Effector memory CD4-positive, alpha-beta T cell (primary cell): Measurements from ENCODE around the gene DDX25.

ENCODE experiments used
- DNase-seq, 3 donors: peaks; one replicate each; pipeline ENCODE4 v3.0.0-alpha.2; 2020
- H3K27ac ChIP-seq: 2 replicates; pipeline ENCODE4 v1.7.0; 2013; ENCODE audit warnings: mild to moderate bottlenecking, low read length, moderate library complexity; ENCODE audit not compliant: insufficient read depth, poor library complexity, severe bottlenecking
- H3K27me3 ChIP-seq: replicated peaks from 2 replicates; pipeline ENCODE4 v1.7.0; 2013; ENCODE audit warnings: mild to moderate bottlenecking, low read length; ENCODE audit not compliant: insufficient read depth, control insufficient read depth, poor library complexity, severe bottlenecking
- H3K36me3 ChIP-seq: 2 replicates; pipeline ENCODE4 v1.7.0; 2013; ENCODE audit warnings: mild to moderate bottlenecking, low read length, moderate library complexity; ENCODE audit not compliant: control insufficient read depth, insufficient read depth
- H3K4me1 ChIP-seq: 2 replicates; pipeline ENCODE4 v1.7.0; 2013; ENCODE audit warnings: low read length, mild to moderate bottlenecking; ENCODE audit not compliant: control insufficient read depth, insufficient read depth, poor library complexity, severe bottlenecking
- H3K4me3 ChIP-seq: 2 replicates; pipeline ENCODE4 v1.7.0; 2013; ENCODE audit warnings: low read length, low read depth, mild to moderate bottlenecking; ENCODE audit not compliant: insufficient read depth, poor library complexity, severe bottlenecking
- H3K9me3 ChIP-seq: 2 replicates; pipeline ENCODE4 v1.7.0; 2013; ENCODE audit warnings: mild to moderate bottlenecking, low read length, moderate library complexity; ENCODE audit not compliant: control insufficient read depth

DDX25 gene

GRCh38 chr11:125942771-125943428, 38.6 kb downstream of the DDX25 start:
- Histone ChIP-seq H3K36me3 (no peaks in the 10 kb centered on the region), H3K4me3 (no peak overlapping the region), H3K9me3 (no peaks in the 10 kb centered on the region), H3K27me3 (no peaks in the 10 kb centered on the region), H3K27ac (no peak overlapping the region), H3K4me1 (no peaks in the 10 kb centered on the region)
- no peak for DNase-seq

DNA sequence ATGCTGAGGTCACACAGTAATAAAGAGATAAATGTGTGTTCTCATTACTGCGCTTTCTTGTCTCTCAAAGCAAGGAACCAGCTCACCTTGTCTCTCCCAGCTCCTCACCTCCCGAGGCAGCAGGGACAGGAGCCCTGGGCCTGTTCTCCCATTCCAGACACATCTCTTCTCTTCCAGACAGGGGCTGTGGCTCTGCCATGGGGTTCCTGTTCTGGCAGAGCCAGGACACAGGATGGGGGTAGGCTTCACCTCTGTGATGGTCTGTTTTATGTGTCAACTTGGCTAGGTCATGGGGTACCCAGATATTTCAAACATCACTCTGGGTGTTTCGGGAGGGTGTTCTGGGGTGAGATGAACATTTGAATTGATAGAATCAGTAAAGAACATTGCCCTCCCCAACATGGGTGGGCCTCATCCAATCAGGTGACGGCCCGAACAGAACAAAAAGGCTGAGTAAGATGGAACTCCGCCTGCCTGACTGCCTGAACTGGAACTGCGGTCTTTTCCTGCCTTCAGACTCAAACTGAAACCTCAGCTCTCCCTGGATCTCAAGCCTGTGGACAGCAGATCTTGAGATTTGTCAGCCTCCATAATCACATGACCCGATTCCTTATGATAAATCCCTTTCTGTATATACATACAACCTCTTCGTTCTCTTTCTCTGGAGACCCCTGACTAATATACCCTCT, 39.5 kb downstream of the DDX25 start:
- H3K9me3 ChIP-seq: no peaks in the 10 kb centered on the region
- no peaks in the 10 kb centered on the region for H3K36me3 ChIP-seq
- no peaks in the 10 kb centered on the region for H3K4me1 ChIP-seq
- no peak for DNase-seq
- no peaks in the 10 kb centered on the region for H3K27me3 ChIP-seq
- H3K4me3 ChIP-seq: no peak overlapping the region
- no peak overlapping the region for H3K27ac ChIP-seq

DNA sequence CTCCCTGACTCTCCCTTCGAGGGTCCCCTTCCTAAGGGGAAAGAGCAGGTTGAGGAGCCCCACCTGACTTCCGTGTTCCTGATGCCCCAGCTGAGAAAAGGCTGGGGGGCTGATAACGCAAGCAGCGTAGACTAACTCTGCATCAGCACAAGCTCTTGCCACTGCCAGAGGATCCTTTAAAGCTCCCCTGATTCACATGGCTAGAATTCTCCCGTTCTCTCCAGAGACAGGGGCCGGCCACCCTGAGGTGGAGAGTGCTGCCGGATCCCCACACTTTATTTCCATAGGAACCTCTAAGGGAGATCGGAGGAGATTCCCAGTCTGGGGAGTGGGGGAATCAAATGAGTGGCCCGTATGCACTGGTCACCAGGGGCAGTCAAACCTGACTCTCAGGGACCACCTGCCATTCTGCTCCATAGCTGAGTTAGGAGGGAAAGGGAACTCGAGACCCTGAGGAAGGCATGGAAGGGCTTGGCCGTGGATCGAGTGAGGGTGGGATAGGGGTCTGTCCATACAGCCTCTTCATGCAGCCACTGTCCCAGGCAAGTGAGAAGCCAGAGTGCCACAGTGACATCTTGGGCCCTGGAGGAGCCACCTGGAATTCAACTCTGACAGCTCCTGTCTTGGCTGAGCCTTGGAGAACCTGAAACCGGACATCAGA, 40.2 kb downstream of the DDX25 start:
- Histone ChIP-seq H3K27ac (no peak overlapping the region), H3K9me3 (no peaks in the 10 kb centered on the region), H3K4me1 (no peaks in the 10 kb centered on the region), H3K4me3 (no peak overlapping the region), H3K27me3 (no peaks in the 10 kb centered on the region), H3K36me3 (no peaks in the 10 kb centered on the region)
- DNase-seq: no peak

DNA sequence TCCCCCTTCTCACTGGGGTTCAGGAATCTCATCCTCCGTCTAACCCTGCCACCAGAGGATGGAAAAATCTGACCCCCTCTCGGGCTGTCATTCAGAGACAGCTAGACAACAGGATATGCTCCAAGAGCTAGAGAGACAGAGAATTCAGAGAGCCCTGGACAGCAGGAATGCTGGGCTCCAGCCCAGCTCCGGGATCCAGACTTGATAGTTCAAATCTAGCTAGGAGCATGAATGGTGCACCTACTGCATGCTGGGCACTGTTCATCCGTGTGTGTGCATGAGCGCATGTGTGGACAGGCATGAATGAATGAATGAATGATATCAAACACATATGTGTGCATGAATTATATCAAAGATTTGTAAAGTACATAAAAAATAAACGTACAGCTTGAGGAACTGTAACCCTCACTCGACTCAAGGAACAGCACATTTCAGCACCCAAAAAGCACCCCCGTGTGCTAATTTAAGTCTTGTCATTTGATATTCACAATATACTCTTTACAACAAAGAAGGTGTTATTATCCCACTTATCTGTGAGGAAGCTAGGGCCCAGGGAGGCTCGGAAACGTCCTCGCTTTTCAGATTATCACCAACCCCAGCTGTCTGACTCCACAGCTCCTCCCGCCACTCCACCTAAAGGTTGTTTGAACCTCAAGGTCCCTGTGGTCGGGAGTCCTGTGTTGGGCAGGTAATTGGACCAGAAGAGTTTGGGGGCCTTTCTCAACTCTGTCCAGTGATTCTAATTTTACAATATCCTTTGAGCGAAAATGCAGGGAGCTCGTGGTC, 40.9 kb downstream of the DDX25 start:
- no peak overlapping the region for H3K4me3 ChIP-seq
- H3K9me3 ChIP-seq: no peaks in the 10 kb centered on the region
- no peak overlapping the region for H3K27ac ChIP-seq
- no peak for DNase-seq
- H3K4me1 ChIP-seq: no peaks in the 10 kb centered on the region
- H3K36me3 ChIP-seq: no peaks in the 10 kb centered on the region
- H3K27me3 ChIP-seq: no peaks in the 10 kb centered on the region

DNA sequence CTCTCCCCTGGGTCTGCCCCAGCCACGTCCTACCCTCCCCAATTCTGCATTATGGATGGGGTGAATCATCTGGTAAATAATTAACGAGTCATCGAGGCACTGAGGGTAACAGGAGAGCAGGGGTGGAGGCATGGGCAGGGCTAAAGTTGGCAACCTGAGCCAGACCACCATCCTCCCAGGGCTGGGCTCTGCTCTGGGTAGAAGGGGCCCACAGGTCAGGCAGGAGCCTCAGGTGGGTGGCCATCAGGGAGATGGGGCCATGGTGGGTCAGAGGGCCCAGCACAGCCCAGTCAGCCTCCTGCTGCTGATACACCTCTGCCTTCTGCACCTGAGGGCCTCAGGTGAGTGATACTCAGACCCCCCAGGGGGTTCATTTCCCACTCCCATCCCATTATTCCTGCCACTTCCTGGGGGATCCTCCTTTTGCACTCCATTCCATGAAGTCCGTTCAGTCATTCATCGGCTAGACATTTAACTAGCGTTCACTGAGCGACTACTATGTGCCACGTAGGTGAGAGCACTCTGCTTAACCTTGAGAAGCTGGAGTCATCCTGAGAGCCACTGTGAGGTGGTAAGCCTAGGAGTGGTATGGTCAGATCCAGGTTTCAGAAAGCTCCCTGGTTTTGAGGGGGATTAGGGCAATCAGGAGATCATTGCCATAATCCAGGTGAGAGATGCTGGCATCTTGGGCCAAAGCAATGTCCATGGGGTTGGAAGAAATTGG, 41.7 kb downstream of the DDX25 start, which contains the start of gene VSIG10L2:
TSS of gene VSIG10L2 (plus strand) at position 248 of the 724 bp plus-strand sequence. CDS start at position 260, 12 bp downstream.
- no peaks in the 10 kb centered on the region for H3K27me3 ChIP-seq
- DNase-seq: no peak

GRCh38 chr11:125946712-125947418, 42.6 kb downstream of the DDX25 start:
- Histone ChIP-seq H3K36me3 (no peaks in the 10 kb centered on the region), H3K9me3 (no peaks in the 10 kb centered on the region), H3K27ac (no peak overlapping the region), H3K4me1 (no peaks in the 10 kb centered on the region), H3K27me3 (no peaks in the 10 kb centered on the region), H3K4me3 (no peak overlapping the region)
- no peak for DNase-seq

More for the DNA sequence above, 41.7 kb downstream of the DDX25 start, which contains the start of gene VSIG10L2:
- no peaks in the 10 kb centered on the region for H3K9me3 ChIP-seq
- H3K36me3 ChIP-seq: no peaks in the 10 kb centered on the region
- H3K4me1 ChIP-seq: no peaks in the 10 kb centered on the region
- H3K4me3 ChIP-seq: no peak within 1 kb of the TSS
- H3K27ac ChIP-seq: no peak within 1 kb of the TSS

- H3K27me3 ChIP-seq: no peaks in the 10 kb centered on the region
- H3K27ac ChIP-seq: no peak overlapping the region
- H3K9me3 ChIP-seq: no peaks in the 10 kb centered on the region
- no peaks in the 10 kb centered on the region for H3K36me3 ChIP-seq
- no peaks in the 10 kb centered on the region for H3K4me1 ChIP-seq
- DNase-seq: no peak
- H3K4me3 ChIP-seq: no peak overlapping the region
Observed at GRCh38 chr11:125947419-125948277, 43.3 kb downstream of the DDX25 start.

DNA sequence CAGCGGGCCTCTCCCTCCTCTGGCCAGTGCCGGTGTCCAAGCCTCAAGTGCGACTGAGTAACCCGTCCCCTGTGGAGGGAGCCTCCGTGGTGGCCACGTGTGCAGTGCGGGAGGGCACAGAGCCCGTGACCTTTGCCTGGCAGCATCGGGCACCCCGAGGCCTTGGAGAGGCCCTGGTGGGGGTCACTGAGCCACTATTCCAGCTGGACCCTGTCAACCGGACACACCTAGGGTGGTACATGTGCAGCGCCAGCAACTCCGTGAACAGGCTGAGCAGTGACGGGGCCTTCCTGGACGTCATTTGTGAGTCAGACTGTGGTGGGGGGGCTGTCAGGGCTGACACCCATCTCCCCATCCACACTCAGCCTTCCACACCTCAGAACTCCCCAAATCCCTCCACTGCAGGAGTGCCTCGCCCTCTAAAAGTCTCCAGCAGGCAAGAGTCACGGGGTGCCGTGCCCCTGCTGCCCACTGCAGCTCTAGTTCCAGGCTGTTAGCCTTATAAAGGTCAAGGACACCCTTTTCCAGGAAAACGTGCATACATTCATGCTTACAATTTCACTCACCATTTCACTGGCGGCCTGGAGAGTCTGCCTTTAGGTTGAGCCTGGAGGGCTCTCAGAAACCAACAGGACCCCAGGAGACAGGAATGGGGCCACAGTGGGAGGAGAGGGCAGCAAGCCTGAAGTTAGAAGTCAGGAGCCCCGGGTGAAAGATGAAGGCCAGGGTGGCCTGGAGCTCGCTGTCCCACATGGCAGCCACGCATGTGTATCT, 44.2 kb downstream of the DDX25 start:
- Histone ChIP-seq H3K4me3 (no peak overlapping the region), H3K36me3 (no peaks in the 10 kb centered on the region), H3K27ac (no peak overlapping the region), H3K27me3 (no peaks in the 10 kb centered on the region), H3K9me3 (no peaks in the 10 kb centered on the region), H3K4me1 (no peaks in the 10 kb centered on the region)
- DNase-seq: no peak
